Testis (tissue), 5 donors: ENCODE measurements around the gene OXT. TPM values are rescaled to one million over a fixed set of nuclear protein-coding genes. Genes with fewer than 3 reads are reported as not detected.
"Not testable (repeated sequence)": the region's sequence is repeated elsewhere in the genome, so short reads cannot be mapped to it uniquely, and the experiment has no call there.

Experiments
- DNase-seq: peaks from one replicate; pipeline ENCODE4 v3.0.0-alpha.2; 2019
- H3K27ac ChIP-seq, 2 donors: fragments of 200-600 bp; sonication (generic); one replicate each; pipeline ENCODE4 v1.5.1; 2019
- H3K27me3 ChIP-seq: fragments of 200-600 bp; sonication (generic); one replicate; pipeline ENCODE4 v1.5.1; 2019
- H3K36me3 ChIP-seq: fragments of 200-600 bp; sonication (generic); one replicate; pipeline ENCODE4 v1.5.1; 2017; ENCODE audit warnings: low read depth; ENCODE audit errors: missing control alignments
- H3K4me1 ChIP-seq: fragments of 200-600 bp; sonication (generic); one replicate; pipeline ENCODE4 v1.5.1; 2019
- H3K4me3 ChIP-seq, 2 donors: fragments of 200-600 bp; sonication (generic); one replicate each; pipeline ENCODE4 v1.5.1; 2017 to 2019
- H3K9me3 ChIP-seq: fragments of 200-600 bp; sonication (generic); one replicate; pipeline ENCODE4 v1.5.1; 2017
- POLR2A ChIP-seq: fragments of 450-650 bp; IDR thresholded peaks from one replicate; pipeline ENCODE4 v1.6.1; 2017; ENCODE audit warnings: antibody characterized with exemption, mild to moderate bottlenecking, moderate library complexity
- whole genome bisulfite sequencing, 2 donors: methylation state at CpG; one replicate each; pipeline ENCODE4 v1.1.5; 2018; 5-methylcytosine and 5-hydroxymethylcytosine counted together
- intact Hi-C: fragments of 100-400 bp; cut with DNase I; formaldehyde crosslinking; loops from one replicate; pipeline ENCODE4 v1.15.1; 2023; ENCODE audit warnings: low total_unique reads
- long read RNA-seq, 2 donors: transcript quantifications; one replicate each; lab custom pipeline, GENCODE V29; 2026
- polyA plus RNA-seq: library from polyadenylated mRNA; stranded (reverse); fragments of 350-450 nt; fragmentation: Illumina TruSeq; extraction: RNeasy Lipid Tissue Mini Kit (QIAGEN cat#74804); gene quantifications from one replicate; pipeline ENCODE4 v1.2.3, GENCODE V29; 2014; ENCODE audit warnings: low read depth, low replicate concordance; ENCODE audit not compliant: insufficient read depth
- total RNA-seq, 2 donors: library from RNA; depleted of rRNA; stranded (reverse); fragments of >200 nt; gene quantifications; one replicate each; pipeline ENCODE4 v1.2.3, GENCODE V29; 2016
- TF ChIP-seq, protein P1 (sequence below), 3 experiments: fragments of 450-650 bp in 2 of 3; fragments of 200-600 bp in 1 of 3; sonication (generic) in 1 of 3; IDR thresholded peaks; one replicate each; pipeline ENCODE4 v1.5.1; 2016 to 2019; ENCODE audit warnings: antibody characterized with exemption in 3 of 3, mild to moderate bottlenecking in 2 of 3, moderate library complexity in 1 of 3

Gene OXT
- total RNA-seq (1 to 10 TPM; 3.7 to 6.7 TPM), polyA plus RNA-seq (1.7 TPM)
- long read RNA-seq, donor 1, partial matches to known transcripts: 0 of 1 reads
- long read RNA-seq, donor 1, other reads (novel, unspliced or antisense): 0 of 1 reads
- long read RNA-seq, donor 2, partial matches to known transcripts: 0 of 1 reads
- long read RNA-seq, donor 2, other reads (novel, unspliced or antisense): 0 of 1 reads

DNA sequence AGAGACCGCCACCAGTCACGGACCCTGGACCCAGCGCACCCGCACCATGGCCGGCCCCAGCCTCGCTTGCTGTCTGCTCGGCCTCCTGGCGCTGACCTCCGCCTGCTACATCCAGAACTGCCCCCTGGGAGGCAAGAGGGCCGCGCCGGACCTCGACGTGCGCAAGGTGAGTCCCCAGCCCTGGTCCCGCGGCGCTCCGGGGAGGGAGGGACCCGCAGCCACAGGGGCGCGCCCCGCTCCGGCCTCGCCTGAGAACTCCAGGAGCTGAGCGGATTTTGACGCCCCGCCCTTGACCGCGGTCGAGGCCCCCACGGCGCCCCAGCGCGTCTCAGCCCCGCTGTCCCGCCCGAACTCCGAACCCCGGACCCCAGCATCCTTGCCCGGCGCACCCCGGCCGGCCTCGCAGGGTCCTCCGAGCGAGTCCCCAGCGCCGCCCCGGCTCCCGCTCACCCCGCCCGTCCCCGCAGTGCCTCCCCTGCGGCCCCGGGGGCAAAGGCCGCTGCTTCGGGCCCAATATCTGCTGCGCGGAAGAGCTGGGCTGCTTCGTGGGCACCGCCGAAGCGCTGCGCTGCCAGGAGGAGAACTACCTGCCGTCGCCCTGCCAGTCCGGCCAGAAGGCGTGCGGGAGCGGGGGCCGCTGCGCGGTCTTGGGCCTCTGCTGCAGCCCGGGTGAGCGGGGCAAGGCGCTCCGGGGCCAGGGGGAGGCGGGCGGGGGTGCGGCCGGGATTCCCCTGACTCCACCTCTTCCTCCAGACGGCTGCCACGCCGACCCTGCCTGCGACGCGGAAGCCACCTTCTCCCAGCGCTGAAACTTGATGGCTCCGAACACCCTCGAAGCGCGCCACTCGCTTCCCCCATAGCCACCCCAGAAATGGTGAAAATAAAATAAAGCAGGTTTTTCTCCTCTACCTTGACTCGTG, at the start of gene OXT:
OXT (plus strand) TSS at position 11 of the 920 bp plus-strand sequence; CDS start at position 47, 36 bp downstream.
- intact Hi-C loops: no loop called here
- TF ChIP-seq, protein P1, sequence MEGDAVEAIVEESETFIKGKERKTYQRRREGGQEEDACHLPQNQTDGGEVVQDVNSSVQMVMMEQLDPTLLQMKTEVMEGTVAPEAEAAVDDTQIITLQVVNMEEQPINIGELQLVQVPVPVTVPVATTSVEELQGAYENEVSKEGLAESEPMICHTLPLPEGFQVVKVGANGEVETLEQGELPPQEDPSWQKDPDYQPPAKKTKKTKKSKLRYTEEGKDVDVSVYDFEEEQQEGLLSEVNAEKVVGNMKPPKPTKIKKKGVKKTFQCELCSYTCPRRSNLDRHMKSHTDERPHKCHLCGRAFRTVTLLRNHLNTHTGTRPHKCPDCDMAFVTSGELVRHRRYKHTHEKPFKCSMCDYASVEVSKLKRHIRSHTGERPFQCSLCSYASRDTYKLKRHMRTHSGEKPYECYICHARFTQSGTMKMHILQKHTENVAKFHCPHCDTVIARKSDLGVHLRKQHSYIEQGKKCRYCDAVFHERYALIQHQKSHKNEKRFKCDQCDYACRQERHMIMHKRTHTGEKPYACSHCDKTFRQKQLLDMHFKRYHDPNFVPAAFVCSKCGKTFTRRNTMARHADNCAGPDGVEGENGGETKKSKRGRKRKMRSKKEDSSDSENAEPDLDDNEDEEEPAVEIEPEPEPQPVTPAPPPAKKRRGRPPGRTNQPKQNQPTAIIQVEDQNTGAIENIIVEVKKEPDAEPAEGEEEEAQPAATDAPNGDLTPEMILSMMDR (IDR thresholded peaks at IDR 0.05): no peak
- TF ChIP-seq POLR2A: no peak
- Histone ChIP-seq H3K27me3 (no peaks in the 10 kb centered on the region), H3K27ac (no peak within 1 kb of the TSS), H3K9me3 (no peaks in the 10 kb centered on the region), H3K36me3 (no peaks in the 10 kb centered on the region), H3K4me3 (peak within 1 kb of the TSS; percentile 41 to 54), H3K4me1 (no peaks in the 10 kb centered on the region)
- no peak for DNase-seq
- WGBS, 2 donors: 14 to 24% methylated on average over 2 to 63 of the region's 95 CpGs

DNA sequence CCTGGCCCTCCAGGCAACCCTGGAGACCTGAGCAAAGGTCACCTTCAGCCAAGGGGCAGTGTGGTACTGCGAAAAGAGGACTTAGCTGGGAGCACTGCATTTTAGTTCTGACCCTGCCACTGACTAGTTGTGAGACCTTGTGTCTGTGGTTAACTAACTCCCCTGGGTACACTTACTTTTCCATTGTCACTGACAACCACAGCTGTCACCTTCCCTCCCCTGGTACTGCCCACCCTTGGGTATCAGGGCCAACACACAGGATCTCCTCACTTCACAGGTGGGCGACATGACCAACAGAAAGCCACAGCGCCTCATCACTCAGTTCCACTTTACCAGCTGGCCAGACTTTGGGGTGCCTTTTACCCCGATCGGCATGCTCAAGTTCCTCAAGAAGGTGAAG, 49.6 kb upstream of the OXT start:
- WGBS, 2 donors: 91 to 94% methylated on average over 4 to 5 of the region's 5 CpGs
- DNase-seq: no peak
- H3K36me3 ChIP-seq: no peaks in the 10 kb centered on the region

DNA sequence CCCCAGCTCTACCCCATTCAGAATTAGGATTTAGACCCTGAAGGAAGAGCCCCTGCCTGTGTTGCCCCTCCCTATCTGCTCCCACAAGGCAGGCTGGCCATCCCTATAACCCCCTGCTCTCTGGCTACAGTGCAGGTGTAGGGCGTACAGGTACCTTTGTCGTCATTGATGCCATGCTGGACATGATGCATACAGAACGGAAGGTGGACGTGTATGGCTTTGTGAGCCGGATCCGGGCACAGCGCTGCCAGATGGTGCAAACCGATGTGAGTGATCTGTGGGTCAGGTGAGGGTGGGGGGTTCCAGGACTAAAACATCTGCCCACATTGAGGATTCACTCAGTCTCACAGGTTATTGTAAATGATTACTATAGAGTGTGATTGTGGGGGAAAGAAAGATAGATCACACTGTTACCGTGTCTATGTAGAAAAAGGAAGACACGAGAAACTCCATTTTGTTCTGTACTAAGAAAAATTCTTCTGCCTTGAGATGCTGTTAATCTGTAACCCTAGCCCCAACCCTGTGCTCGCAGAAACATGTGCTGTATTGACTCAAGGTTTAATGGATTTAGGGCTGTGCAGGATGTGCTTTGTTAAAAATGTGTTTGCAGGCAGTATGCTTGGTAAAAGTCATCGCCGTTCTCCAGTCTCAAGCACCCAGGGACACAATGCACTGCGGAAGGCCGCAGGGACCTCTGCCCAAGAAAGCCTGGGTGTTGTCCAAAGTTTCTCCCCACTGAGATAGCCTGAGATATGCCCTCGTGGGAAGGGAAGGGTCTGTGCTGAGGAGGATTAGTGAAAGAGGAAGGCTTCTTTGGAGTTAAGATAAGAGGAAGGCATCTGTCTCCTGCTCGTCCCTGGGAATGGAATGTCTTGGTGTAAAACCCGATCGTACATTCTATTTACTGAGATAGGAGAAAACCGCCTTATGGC, 48.6 kb upstream of the OXT start:
- not testable (repeated sequence) for DNase-seq

More for the DNA sequence above, 49.6 kb upstream of the OXT start:
- no peak overlapping the region for H3K4me3 ChIP-seq
- no peak overlapping the region for H3K27ac ChIP-seq
- no peaks in the 10 kb centered on the region for H3K27me3 ChIP-seq
- peaks cover 12% of the 10 kb centered on the region for H3K4me1 ChIP-seq
- TF ChIP-seq, protein P1 (IDR thresholded peaks at IDR 0.05): no peak
- no peak for TF ChIP-seq POLR2A
- intact Hi-C loops: no loop called here
- H3K9me3 ChIP-seq: no peaks in the 10 kb centered on the region

DNA sequence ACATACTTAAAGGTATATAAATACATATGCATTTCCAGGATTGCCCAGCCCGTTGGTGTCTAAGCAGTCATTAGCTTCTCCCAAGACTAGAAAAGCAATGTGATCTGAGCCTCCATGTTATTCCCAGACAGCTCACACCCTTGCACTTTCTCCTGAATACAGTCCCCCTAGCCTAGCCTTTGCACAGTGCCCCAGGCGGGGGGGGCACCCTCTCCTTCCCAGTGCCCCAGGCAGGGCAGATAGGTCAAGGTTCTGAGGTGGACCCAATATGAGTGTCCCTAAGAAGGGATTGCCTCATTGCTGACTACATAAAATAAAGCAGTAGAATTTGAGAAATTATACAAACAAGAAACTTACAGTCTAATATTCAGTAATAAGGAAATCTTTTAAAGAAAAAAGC, 43.4 kb upstream of the OXT start:
- Histone ChIP-seq H3K4me1 (peaks cover 2% of the 10 kb centered on the region), H3K27me3 (no peaks in the 10 kb centered on the region), H3K36me3 (no peaks in the 10 kb centered on the region), H3K9me3 (no peaks in the 10 kb centered on the region), H3K4me3 (no peak overlapping the region), H3K27ac (no peak overlapping the region)
- no peak for DNase-seq
- intact Hi-C loops: no loop called here
- WGBS, 2 donors: 84% methylated on average over 2 of the region's 2 CpGs
- TF ChIP-seq, protein P1 (IDR thresholded peaks at IDR 0.05): no peak
- no peak for TF ChIP-seq POLR2A

More for the DNA sequence above, 48.6 kb upstream of the OXT start:
- H3K9me3 ChIP-seq, H3K27me3 ChIP-seq, H3K36me3 ChIP-seq, intact Hi-C loops, H3K4me3 ChIP-seq: not testable (repeated sequence)
- WGBS, 2 donors: 51 to 60% methylated on average over 16 to 20 of the region's 20 CpGs
- Histone ChIP-seq H3K4me1 (peaks cover 12% of the 10 kb centered on the region), H3K27ac (peak overlapping the region in 1 of 2 donors; percentile 24)
